Pancreas (tissue), 10 donors: ENCODE results near the gene MADCAM1. TPM values are rescaled to one million over a fixed set of nuclear protein-coding genes. Genes with fewer than 3 reads are reported as not detected.

Experiments used
- ATAC-seq, 4 donors: fragments of 200-7000 bp; cut with Tn5 transposase; one replicate each; pipeline versions ENCODE4 v1.8.0 to v1.9.1; 2020; ENCODE audit warnings: mild to moderate bottlenecking in 4 of 4, moderate library complexity in 4 of 4
- DNase-seq, 6 donors: peaks; one replicate each; pipeline ENCODE4 v3.0.0-alpha.2; 2020
- FAIRE-seq: peaks from 2 replicates; lab custom pipeline; 2012; peaks lifted over from hg19 to GRCh38; lab: Jason Lieb, UNC
- H3K27ac ChIP-seq, 4 donors: fragments of 200-600 bp; sonication (generic); 1 replicate in 3 of 4; 2 replicates in 1 of 4; pipeline versions ENCODE4 v1.5.0 to v1.8.0; 2020
- H3K27me3 ChIP-seq, 4 donors: fragments of 200-600 bp; one replicate each; pipeline ENCODE4 v1.8.0; 2021
- H3K36me3 ChIP-seq, 3 donors: fragments of 200-600 bp; sonication (generic) in 1 of 3; one replicate each; pipeline versions ENCODE4 v1.5.0 to v1.8.0; 2020 to 2021
- H3K4me1 ChIP-seq, 3 donors: fragments of 200-600 bp; one replicate each; pipeline ENCODE4 v1.8.0; 2021
- H3K4me3 ChIP-seq, 4 donors: fragments of 200-600 bp; sonication (generic) in 2 of 4; one replicate each; pipeline versions ENCODE4 v1.5.0 to v1.8.0; 2020 to 2021
- H3K9me3 ChIP-seq, 4 donors: fragments of 200-600 bp; one replicate each; pipeline ENCODE4 v1.8.0; 2021
- WGBS, 2 donors: extraction: QIAGEN DNeasy Blood & Tissue Kit; methylation state at CpG; one replicate each; pipeline ENCODE4 v1.1.7; 2013; 5-methylcytosine and 5-hydroxymethylcytosine counted together
- intact Hi-C, 3 donors: fragments of 100-400 bp; cut with DNase I; formaldehyde crosslinking; loops; one replicate each; pipeline versions ENCODE4 v1.11.1 to v1.14.2; 2022
- polyA plus RNA-seq, 2 donors: library from polyadenylated mRNA; stranded (reverse); fragments of 200-250 nt; gene quantifications; one replicate each; pipeline ENCODE4 v1.2.3, GENCODE V29; 2013
- total RNA-seq, 6 donors: library from RNA; stranded (reverse); fragmentation: NEBNext Ultra II Directional in 4 of 6; extraction: Animal tissue kit (Norgen Biotek cat#: 25700) in 4 of 6; gene quantifications; one replicate each; pipeline versions ENCODE4 v1.2.1 to v1.2.4, GENCODE V29; 2021 to 2023
- TF ChIP-seq, protein P1 (sequence below), 4 donors: fragments of 200-600 bp; sonication (generic) in 3 of 4; IDR thresholded peaks; one replicate each; pipeline versions ENCODE4 v1.5.0 to v1.8.0; 2021; ENCODE audit warnings: antibody characterized with exemption in 4 of 4
- donor health status: healthy with polysubstance abuse.
- donor health status: DM: no; HTN: no; CAD: no; lungs with moderate emphysema.
- donor health status: DM: no; HTN: no; CAD: no.
- donor health status: control.
- donor health status: control.
- donor health status: Bipolar disorder and iron deficiency.
- donor health status: DM: yes; HTN: yes; CAD: no.
- donor health status: DM: no; HTN: no; CAD: no.
- donor health status: DM: no; HTN: no; CAD: no.
- donor health status: DM: yes; HTN: yes; CAD: no.

MADCAM1 gene
- total and polyA plus RNA-seq, 8 donors, result 0.66 to 7.5 (median 1.8) TPM

- Histone ChIP-seq H3K27ac (no peak overlapping the region), H3K4me1 (no peaks in the 10 kb centered on the region), H3K4me3 (no peak overlapping the region), H3K9me3 (no peaks in the 10 kb centered on the region), H3K36me3 (peaks cover 0 to 40% (median 13%) of the 10 kb centered on the region in 3 donors), H3K27me3 (no peaks in the 10 kb centered on the region)
- WGBS, 2 donors, result 91 to 92% methylated on average over 51 of the region's 51 CpGs
- no peak for FAIRE-seq
- TF ChIP-seq, protein P1, sequence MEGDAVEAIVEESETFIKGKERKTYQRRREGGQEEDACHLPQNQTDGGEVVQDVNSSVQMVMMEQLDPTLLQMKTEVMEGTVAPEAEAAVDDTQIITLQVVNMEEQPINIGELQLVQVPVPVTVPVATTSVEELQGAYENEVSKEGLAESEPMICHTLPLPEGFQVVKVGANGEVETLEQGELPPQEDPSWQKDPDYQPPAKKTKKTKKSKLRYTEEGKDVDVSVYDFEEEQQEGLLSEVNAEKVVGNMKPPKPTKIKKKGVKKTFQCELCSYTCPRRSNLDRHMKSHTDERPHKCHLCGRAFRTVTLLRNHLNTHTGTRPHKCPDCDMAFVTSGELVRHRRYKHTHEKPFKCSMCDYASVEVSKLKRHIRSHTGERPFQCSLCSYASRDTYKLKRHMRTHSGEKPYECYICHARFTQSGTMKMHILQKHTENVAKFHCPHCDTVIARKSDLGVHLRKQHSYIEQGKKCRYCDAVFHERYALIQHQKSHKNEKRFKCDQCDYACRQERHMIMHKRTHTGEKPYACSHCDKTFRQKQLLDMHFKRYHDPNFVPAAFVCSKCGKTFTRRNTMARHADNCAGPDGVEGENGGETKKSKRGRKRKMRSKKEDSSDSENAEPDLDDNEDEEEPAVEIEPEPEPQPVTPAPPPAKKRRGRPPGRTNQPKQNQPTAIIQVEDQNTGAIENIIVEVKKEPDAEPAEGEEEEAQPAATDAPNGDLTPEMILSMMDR (IDR thresholded peaks at IDR 0.05), result no peak
- no peak for ATAC-seq
- intact Hi-C loops, result no loop called here
- DNase-seq, result peak in 2 of 6 donors; percentile 33 to 64
These were observed 44.8 kb downstream of the MADCAM1 start for GRCh38 chr19:540867-541637.

DNA sequence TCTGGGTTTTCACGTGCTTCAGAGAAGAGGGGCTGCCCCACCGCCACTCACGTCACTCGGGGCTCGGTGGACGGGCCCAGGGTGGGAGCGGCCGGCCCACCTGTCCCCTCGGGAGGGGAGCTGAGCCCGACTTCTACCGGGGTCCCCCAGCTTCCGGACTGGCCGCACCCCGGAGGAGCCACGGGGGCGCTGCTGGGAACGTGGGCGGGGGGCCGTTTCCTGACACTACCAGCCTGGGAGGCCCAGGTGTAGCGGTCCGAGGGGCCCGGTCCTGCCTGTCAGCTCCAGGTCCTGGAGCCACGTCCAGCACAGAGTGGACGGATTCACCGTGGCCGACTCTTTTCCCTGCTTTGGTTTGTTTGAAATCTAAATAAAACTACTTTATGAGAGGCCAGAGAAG lies 45.4 kb downstream of the MADCAM1 start:
- TF ChIP-seq, protein P1 (IDR thresholded peaks at IDR 0.05), result no peak
- Histone ChIP-seq H3K4me3 (no peak overlapping the region), H3K9me3 (no peaks in the 10 kb centered on the region), H3K27me3 (no peaks in the 10 kb centered on the region), H3K27ac (no peak overlapping the region), H3K4me1 (no peaks in the 10 kb centered on the region), H3K36me3 (peaks cover 0 to 34% (median 8%) of the 10 kb centered on the region in 3 donors)
- intact Hi-C loops, result no loop called here
- DNase-seq (peak in 2 of 6 donors; percentile 27 to 70), FAIRE-seq (no peak), ATAC-seq (no peak)
- 92 to 94% methylated on average over 25 to 26 of the region's 26 CpGs for WGBS, 2 donors

GRCh38 chr19:542173-542866 lies 46.0 kb downstream of the MADCAM1 start:
- H3K4me1 ChIP-seq, result no peaks in the 10 kb centered on the region
- intact Hi-C loops, result no loop called here
- peak in 2 of 6 donors; percentile 25 to 80 for DNase-seq
- WGBS, 2 donors, result 89 to 94% methylated on average over 33 to 34 of the region's 34 CpGs
- H3K9me3 ChIP-seq, result no peaks in the 10 kb centered on the region
- no peak for FAIRE-seq
- TF ChIP-seq, protein P1 (IDR thresholded peaks at IDR 0.05), result no peak
- no peak overlapping the region for H3K27ac ChIP-seq
- no peaks in the 10 kb centered on the region for H3K27me3 ChIP-seq
- H3K4me3 ChIP-seq, result no peak overlapping the region
- peaks cover 0 to 29% (median 7%) of the 10 kb centered on the region in 3 donors for H3K36me3 ChIP-seq
- peak in 1 of 4 donors; percentile 4 for ATAC-seq

DNA sequence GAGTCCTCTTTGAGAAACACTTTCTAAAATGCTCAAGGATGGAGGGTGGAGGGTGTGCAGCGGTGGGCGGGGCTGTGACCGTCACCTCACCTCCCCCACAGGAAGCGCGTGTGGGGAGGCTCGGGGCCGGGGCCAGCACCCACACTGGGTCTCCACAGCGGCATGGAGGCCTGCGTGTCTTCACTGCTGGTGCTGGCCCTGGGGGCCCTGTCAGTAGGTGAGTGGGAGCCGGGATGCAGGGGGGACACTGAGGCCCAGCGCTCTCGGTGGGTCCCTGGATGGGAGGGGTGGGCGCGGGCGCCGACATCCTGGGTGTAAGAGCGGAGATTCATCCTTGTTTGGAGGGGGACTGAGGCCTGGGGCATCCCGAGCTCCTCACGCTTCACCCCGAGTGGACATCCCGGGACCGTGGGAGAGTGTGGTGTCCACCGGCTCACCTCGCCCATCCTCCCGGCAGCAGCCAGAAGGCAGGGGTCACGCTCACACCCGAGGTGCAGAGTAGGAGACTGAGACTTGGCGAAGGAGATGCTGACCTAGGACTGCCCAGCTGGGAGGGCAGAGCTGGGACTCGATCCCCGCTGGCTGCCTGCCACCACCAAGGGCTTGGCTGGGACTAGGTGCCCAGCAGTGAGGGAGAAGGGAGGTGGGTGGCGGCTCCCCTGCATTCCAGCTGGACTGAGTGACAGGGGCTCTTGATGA lies 47.8 kb downstream of the MADCAM1 start, which contains the start of gene GZMM:
Gene GZMM, plus strand, starts transcription at position 144 of the 699 bp plus-strand sequence. Its CDS starts 19 bp downstream, at position 163.
- no peak within 1 kb of the TSS for H3K27ac ChIP-seq
- WGBS, 2 donors, result 55 to 64% methylated on average over 30 to 31 of the region's 31 CpGs
- H3K9me3 ChIP-seq, result no peaks in the 10 kb centered on the region
- ATAC-seq, result peak in 3 of 4 donors; percentile 24 to 49 (median 41)
- no peaks in the 10 kb centered on the region for H3K4me1 ChIP-seq
- no peaks in the 10 kb centered on the region for H3K27me3 ChIP-seq
- TF ChIP-seq, protein P1 (IDR thresholded peaks at IDR 0.05), result no peak
- H3K4me3 ChIP-seq, result no peak within 1 kb of the TSS
- intact Hi-C loops, result no loop called here
- FAIRE-seq, result no peak
- peak in 2 of 6 donors; percentile 30 to 73 for DNase-seq
- H3K36me3 ChIP-seq, result peaks cover 0 to 17% (median 2%) of the 10 kb centered on the region in 3 donors
